Forelimb muscle (tissue), 1 donor: ENCODE measurements around the gene ZMIZ1. TPM values are rescaled to one million over a fixed set of nuclear protein-coding genes. Genes with fewer than 3 reads are reported as not detected.

Experiments
- DNase-seq: peaks from one replicate; pipeline ENCODE4 v3.0.0-alpha.2; 2013; ENCODE audit warnings: low read depth
- polyA plus RNA-seq: library from polyadenylated mRNA; unstranded; fragments of 120-200 nt; gene quantifications from one replicate; pipeline ENCODE4 v1.2.1, GENCODE V29; 2013; ENCODE audit not compliant: insufficient read length

The ZMIZ1 gene
- polyA plus RNA-seq, 1 donor, result 29.8 TPM

DNA sequence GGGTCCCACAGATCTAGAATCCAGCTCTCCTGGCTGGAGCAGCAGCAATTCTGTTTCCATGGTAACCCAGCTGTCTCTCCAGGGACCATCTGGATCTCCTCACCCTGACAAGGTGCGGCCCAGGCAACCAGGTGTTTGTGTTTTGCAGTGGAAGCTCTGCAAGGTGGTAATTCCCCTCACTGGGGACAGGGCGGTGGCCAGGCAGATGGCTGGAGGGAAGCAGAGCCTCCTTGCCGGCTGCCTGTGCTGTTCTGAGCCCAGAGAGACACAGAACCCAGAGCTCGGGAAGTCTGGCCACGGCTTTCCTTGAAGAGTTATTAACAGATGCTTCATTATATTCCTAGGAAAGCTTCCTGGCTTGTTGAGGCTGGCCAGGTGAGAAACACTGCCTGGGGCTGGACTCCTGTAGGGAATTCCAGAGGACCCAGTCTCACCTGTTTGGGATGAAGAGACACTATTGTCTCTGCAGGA lies 160.3 kb downstream of the ZMIZ1 start:
- no peak for DNase-seq

DNA sequence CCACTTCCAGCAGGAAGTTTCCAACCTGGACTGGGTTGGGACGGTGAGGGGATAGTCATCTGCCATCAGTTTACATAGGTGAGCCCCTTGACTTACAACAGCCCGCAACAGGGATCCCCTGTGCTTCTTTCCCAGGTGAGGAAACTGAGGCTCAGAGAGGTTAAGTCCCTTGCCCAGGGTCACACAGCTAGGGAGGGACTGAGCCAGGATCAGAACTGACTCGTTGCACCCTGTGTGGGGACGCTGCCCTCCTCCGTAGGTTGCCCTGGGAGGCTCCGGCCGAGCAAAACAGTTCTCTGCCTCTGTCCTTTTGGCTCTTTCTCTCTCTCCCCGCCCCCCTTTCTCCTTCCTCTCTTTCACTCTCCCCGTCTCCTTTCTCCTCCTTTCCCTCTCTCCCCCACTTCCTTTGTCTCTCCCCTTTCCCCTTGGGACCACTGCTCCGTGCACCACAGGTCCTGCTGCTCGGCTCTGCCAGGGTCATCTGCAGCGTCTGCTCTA lies 161.1 kb downstream of the ZMIZ1 start:
- DNase-seq, result no peak

DNA sequence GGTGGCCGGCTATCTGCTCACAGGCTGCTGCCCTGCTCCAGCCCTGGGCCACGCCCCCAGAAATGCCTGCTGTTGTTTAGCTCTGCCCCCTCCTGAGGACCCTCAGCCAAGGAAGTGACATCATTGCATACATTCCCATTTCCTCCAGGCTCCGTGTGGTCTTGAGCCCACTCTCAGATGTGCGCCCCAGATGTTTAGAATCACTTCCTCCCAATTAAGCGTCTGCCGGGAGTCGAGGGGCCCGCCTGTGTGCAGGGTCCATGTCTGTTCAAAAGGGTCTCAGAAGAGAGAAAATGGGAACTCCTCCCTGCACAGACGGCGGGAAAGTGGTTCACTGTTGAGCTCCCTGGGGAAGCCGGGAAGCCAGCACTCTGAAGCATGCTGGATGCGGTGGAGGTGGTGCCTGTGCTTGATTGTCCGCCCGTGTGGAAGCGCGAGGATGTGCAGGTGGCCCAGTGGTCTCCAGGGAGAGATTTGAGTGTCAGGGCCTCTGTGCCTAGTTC lies 161.6 kb downstream of the ZMIZ1 start:
- DNase-seq, result peak; percentile 62

DNA sequence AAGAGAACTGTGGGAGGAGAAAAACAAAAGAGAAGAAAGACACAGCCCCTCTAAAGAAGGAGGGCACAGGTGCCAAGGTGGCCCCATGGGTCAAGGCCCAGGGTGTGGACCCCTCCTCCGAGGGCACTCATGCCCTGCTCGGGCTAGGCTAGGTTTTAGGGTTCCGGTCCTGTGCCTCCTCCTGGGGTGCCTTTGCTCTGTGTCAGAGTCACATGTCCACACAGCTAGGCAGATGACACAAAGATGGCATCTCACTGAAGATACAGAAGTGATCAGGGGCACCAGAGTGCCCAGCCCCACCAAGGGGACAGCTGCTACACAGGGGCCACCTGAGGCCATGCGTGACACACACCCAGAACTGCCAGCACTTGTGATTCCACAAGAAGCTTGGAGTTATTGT lies 162.1 kb downstream of the ZMIZ1 start:
- DNase-seq, result no peak

DNA sequence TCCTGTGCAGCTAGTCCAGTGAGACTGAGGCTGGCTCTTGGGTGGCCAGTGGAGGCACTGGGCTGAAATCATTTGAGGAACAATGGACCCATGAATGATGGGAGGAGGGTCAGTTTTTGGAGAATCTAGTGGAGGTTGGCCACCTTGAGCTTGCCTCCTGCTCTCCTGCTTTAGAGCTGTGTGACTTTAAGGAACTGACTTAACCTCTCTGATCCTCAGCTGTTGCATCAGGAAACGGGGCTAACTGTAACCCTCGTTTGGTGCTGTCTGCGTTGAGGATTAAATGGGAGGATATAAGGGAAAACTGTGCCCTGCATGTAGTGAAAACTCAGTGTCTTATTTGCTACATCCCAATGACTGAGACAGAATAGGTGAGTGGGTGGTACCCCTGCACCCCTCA lies 163.1 kb downstream of the ZMIZ1 start:
- no peak for DNase-seq

DNA sequence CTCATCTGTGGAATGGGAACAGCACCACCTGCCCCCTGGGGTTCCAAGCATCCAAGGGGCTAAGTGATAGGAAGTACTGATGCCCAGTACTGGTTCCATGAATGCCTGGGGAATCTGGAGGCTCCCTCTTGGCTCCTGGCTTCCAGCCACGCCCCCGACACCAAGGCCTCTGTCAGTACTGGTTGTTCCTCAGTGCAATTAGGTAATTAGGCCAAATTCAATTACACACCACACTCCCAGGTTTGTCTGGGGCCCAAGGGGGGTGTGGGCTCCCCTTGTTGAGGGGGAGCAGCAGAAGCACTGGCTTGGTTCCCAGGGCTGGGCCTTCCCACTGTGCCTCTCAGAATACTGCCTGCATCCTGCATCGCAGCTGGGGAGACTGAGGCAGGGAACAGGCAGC lies 164.1 kb downstream of the ZMIZ1 start:
- DNase-seq, result no peak

DNA sequence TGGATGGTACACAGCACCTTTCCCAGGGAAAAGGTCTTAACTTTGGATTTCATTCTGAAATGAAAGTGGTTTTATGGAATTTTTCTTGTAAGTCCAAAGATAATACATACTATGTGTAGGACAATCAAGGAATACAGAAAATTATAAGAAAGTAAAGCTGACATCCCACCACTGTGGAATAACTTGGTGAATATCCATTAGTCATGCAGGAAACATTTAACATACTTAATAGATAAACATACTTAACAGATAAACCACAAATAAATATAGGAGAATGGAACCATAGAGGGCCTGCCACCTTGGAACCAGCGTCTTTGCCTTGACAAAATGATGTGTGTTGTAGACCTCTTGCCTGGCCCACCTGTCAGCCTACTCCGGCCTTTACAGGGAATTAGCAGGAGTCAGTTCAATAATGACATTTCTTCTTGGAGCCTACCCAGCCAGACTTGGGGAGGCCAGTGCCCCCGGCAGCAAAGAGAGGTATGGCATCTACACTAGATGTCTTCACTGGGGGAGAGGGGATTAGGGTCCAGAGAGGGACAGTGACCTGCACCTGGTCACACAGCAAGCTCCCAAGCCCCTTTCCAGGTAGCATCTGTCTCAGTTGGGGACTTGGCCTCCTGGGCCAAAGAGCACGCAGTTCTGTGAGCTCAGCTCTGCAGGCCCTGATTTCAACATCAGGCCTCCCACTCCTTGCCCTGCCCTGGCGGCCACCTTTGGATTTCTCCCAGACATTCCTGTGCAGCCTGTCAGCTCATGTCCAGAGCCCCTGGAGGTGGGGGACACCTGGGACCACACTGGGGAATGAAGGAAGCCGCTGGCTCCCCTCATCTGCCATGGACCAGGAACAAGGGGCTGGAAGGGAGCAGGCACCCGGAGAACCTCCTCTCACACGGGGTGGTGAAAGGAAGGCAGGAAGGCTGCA lies 165.9 kb downstream of the ZMIZ1 start:
- no peak for DNase-seq

DNA sequence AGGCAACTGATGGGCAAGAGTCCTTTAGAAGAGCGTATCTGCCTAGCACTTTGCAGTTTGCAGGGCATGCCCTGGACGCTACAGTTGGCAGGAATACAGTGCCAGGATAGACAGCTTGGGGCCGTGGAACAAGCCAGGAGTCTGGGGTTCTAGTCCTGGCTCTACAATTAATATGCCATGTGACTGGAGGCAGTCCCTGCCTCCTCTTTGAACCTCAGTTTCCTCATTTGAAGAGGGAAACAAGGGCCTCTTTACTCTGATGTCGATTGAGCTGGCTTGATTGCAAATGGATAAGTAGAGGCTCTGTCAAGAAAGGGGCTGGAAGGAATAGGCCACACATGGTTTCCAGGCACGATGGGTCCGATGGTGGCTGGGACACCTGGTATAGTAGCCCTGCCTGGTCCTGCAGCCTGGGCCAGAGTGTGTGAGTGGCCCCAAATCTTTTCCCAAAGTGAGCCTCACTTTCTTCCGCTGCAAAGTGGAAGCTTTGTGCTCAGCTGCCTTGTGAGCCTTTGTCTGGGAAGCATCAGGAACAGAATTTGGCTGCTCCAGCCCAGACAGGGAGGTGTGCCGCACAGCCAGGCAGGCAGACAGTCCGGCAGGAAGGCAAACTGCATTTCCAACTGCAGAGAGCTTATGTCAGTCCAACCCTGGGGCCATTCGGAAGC lies 167.1 kb downstream of the ZMIZ1 start:
- no peak for DNase-seq

DNA sequence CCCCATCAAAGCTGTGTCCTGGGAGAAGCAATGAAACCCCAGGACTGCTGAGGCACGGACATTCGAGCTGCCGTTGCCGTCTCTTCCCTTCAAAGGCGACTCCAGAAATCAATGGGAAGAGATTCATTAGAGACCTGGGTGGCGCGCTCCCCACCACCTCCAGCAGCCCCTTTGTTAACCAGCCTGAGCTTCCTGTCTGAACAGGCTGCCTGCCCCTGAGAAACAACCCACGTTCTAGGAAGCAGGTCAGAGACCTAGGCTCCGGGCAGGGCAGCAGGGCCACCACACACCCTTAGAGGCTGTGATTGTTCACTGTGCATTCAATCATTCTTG lies 167.6 kb downstream of the ZMIZ1 start:
- no peak for DNase-seq

DNA sequence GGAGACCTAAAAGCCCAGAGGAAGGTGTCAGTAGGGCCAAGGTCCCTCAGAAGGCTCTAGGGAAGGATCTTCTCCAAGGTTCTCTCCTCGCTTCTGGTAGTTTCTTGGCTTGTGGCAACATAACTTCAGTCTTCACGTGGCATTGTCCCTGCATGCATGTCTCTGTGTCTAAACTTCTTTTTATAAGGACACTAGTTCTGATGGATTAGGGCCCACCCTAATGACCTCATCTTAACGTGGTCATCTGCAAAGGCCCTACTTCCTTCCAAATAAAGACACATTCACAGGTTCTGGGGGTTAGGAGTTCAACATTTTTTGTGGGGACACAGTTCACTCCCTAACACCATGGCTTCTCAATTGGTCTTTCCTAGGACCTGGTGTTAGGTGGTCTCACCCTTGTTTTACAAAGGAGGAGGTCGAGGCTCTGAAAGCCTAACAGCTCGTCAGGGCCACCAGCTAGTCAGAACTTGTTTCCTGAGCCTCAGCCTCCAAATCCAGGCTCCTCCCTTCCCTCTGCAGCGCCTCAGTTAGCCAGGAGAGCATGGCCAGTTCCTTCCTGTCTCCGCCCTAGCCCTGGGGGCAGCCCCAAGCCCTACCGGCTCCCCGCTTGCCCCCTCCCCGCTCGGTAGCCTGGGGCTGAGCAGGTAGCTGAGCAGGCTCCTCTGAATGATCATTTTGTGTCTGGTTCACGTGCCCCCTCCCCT lies 168.8 kb downstream of the ZMIZ1 start:
- DNase-seq, result no peak

DNA sequence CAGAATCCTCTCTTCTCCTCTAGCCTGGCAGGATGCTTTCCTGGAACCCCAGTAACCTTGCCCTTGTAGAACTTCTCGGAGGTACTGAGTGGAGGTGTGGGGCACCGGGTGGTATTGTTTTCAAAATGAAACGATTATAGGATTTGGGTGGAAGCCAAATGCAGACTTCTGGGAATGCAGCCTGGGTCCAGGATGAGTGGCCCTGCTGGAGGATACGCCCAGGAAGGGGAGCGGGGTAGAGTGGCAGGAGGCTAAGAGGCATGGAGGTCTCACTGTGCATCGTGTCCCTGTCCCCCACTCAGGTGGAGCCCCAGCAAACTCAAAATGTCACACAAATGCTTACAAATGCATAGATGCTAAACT lies 169.4 kb downstream of the ZMIZ1 start:
- no peak for DNase-seq

DNA sequence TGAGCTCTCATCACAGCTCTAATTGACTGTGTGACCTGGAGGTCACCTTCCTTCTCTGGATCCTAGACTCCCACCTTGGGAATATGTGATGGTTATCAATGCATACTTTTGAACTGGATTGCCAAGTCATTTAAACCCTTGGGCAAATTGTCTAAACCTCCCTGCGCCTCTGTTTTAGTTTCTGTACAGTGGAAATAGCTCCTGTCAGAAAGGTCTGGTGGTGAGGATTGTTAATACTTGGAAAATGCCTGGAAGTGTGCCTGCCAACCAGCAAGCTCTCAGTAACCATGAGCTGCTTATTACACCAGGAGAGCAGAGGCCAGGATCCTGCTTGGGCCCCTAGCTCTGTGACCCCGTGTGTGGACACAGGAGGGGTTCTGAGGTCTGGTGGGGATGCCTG lies 169.8 kb downstream of the ZMIZ1 start:
- no peak for DNase-seq

DNA sequence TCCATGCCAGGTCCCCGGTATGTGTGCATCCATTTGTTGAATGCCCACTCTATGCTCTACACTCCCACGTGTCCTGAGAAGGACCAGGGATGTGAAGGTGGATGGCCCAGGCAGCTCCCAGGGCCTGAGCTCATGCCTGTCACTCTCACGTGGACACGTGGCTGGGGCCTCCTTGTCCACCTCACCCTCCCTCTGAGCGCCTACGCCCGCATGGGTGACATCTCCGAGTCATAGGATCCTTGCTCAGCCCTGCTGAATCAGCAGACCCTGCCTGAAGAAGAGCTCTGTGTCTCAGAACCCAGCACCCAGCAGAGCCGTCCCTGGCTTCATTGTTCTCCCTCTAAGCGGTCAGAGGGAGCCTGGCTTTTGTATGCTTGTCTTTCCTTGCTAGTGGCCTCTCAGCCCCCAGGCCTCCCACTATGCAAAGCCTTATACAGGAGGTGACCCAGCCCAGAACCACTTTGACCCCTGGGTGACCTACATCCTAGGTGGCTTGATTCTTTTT lies 170.6 kb downstream of the ZMIZ1 start:
- no peak for DNase-seq

DNA sequence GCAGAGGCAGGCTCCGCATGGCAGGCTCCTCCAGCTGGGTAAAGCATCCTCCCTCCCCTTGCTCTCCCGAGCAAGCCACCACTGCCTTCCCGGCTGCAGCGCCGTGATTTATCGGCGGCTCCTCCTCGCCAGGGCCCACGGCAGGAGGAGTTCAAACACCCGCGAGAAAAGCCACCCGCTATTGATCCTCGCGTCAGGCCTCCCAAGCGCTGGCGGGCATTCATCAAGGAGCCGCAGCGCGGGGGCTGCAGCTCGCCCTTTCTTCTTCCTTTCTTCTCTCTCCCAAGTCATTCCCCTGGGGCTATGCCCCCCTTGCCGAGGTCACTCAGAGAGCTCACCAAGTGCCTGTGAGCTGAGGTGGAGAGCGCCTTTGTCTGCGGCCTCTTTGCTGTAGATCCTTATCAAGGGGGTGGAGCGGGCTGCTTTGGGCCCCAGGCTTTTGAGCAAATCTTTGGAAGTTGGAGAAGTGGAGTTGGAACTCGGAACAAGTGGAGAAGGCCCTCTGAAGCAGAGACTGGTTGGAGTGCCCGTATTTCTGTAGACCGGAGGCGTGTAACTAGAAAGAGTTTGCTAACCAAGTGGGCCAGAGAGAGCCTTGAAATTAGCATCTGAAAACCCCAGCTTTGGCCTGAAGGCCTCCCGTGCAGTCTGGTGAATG lies 171.3 kb downstream of the ZMIZ1 start:
- no peak for DNase-seq

DNA sequence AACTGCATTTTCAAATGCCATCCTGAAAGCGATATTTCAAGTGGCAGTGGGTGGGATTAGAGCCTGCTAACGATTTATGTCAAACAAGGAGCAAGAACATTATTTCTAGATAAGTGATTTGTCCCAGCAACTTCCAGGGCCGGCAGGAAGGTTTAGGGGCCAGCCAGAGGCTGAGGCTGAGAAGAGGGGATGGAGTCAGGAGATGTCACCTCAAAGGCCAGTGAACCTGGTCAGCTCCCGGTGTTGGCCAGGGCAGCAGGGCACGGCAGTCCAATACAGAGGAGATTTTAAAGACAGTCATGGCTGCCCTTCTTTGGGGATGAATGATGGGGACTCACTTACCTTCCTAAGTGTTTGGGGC lies 172.8 kb downstream of the ZMIZ1 start:
- no peak for DNase-seq

DNA sequence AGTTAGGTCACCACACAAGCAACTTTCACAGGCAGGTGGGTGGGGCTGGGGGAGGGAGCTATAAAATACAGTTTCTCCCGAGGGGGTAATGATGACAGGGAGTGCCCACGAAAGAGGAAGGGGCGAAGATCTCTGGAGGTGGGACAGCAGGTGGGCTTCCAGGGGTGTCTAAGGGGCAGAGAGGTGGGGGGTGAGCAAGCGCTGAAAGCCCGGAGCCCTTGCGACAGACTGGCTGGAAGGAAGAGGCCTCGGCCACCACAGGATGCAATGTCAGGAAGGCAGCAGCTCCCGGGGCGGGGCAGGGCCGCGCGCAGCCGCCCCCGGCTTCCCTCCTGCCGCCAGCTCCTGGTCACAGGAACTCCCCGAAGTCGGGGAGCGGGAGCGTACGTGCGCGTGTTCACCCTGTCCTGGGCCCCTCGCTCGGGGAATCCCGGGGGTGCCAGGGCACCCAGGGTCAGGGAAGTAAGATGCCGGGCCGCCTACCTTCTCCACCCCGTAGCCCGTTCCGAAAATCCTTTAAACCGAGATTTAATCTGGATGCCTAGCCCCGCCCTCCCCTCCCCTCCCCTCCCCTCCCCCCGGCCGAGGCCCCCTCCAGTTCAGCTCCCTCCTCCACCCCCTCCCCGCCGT lies 173.3 kb downstream of the ZMIZ1 start:
- no peak for DNase-seq

DNA sequence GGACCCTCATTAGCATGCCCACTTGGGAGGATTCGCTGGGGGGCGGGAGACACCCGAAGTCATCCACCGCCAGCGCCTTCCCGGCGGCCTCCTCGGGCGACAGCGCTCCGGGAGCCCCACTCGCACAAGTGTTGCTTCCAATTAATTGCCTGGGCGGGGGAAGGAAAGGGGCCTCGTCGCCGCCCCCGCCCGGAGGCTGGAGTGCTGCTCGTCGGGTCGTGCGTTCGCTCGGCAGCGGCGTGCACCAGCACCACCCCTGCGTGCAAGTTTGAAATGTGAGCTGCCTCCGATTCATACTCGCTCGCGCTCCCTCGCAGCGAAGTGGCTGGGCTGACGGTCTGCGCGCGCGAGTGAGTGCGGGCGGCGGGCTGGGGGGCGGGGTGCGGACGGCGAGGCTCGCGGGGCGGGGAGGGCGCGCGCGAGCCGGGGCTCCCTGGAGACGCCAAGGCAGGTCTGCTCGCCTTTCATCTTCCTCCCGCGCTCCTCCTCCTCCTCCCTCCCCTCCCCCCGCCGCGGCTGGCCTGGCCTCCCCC lies 173.9 kb downstream of the ZMIZ1 start:
- DNase-seq, result no peak

DNA sequence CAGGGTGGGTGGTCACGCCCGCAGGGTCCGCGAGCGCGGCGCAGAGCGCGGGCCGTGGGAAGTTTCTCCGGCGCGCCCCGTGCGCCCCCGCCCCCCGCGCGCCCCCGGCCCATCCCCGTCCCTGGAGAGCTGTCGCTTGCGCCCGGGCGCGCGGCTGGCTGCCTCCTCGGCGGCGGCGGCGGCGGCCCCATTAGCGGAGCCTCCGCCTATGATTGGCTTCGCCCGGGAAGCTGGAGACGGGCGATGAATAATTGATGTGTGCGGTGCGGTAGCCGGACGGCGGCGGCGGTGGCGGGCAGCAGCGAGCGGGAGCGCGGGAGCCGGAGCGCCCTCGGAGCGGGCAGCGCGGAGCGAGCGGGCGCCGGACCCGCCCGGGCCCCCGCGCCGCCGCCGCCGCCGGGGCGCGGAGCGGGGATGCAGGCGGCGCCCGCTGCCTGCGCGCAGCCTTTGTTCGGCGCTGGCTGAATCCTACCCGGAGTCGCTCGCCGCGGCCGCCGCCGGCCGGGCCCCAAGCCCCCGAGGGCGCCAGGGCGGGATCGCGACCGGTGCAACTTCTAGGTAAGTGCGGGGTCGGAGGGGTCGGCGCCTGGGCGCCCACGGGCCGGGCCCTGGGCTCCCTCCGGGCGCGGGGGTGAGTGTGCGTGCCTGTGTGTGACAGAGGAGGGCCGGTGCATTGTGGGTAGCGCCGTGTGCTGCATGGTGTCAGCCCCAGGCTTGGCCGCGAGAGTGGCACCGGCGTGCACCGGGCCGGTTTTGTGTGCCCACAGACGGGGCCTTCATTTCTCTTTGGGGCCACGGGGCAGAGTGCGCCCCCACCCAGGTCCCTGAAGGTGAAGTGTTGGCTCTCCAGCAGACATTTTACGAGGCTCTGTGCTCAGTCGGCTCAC lies 174.7 kb downstream of the ZMIZ1 start:
- DNase-seq, result no peak

DNA sequence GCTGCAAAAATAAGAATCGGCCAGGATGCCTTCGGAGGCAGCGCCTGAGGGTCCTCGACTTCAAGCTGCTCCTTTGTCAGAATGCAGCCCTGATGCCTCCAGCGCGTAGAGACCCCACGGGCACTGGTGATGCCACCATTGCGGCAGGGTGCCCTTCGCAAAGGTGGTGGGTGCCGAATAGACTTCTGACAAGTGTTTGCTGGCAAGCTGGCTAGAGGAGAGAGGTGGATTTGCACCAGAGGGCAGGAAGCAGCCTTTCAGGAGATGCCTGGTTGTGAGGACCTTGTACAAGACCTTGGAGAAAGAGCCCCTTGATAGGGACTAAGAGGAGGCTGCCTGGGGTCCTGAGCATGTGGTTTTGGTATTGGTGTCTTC lies 175.3 kb downstream of the ZMIZ1 start:
- no peak for DNase-seq
